Panc1 (cell line): Measurements from ENCODE around the gene FAM186B. TPM values are rescaled to one million over a fixed set of nuclear protein-coding genes. Genes with fewer than 3 reads are reported as not detected.

ENCODE experiments used
- total RNA-seq: library from RNA; stranded (reverse); gene quantifications from one replicate; pipeline ENCODE4 v1.2.1, GENCODE V29; 2021; ENCODE audit not compliant: unreplicated experiment

The FAM186B gene
- total RNA-seq, 1 experiment from 2014 or later, result 0.13 TPM

Other genes starting within 250 kb of the FAM186B start
- gene SPATS2, start 238.2 kb downstream of the FAM186B start, total RNA-seq, result 56.3 TPM
- gene KCNH3, start 66.6 kb downstream of the FAM186B start, total RNA-seq, result 0.64 TPM
- 88.6 TPM for gene MCRS1, start 37.5 kb downstream of the FAM186B start, total RNA-seq
- gene PRPF40B, start 17.9 kb upstream of the FAM186B start, total RNA-seq, result 26.3 TPM
- gene FMNL3, start 101.8 kb upstream of the FAM186B start, total RNA-seq, result 25.7 TPM
- gene TMBIM6, start 135.9 kb upstream of the FAM186B start, total RNA-seq, result 525 TPM
- gene NCKAP5L, start 222.8 kb upstream of the FAM186B start, total RNA-seq, result 17.3 TPM
- 4.8 TPM for gene BCDIN3D, start 237.5 kb upstream of the FAM186B start, total RNA-seq